SK-N-SH treated with all-trans-retinoic acid at 6 μM for 48 hours (cell line): ENCODE measurements around the gene ZNF215.
A peak's percentile ranks its signal among the peaks of the same experiment; 100 is the strongest.

ENCODE experiments used
- ATAC-seq: fragments of 200-7000 bp; cut with Tn5 transposase; 3 replicates; pipeline ENCODE4 v1.9.1; 2020; ENCODE audit warnings: mild to moderate bottlenecking, moderate library complexity
- ARNTL ChIP-seq: fragments of 450-650 bp; formaldehyde crosslinking; IDR thresholded peaks from 2 replicates; pipeline ENCODE4 v1.5.0; 2020; ENCODE audit warnings: low read depth, mild to moderate bottlenecking, moderate library complexity, borderline replicate concordance
- BACH2 ChIP-seq: fragments of 250-450 bp; sonication (Bioruptor Pico); IDR thresholded peaks from 2 replicates; pipeline ENCODE4 v1.9.0; 2021; ENCODE audit warnings: mild to moderate bottlenecking, borderline replicate concordance
- ESRRG ChIP-seq: fragments of 250-450 bp; sonication (Bioruptor Pico); IDR thresholded peaks from 2 replicates; pipeline ENCODE4 v1.6.1; 2021; ENCODE audit warnings: mild to moderate bottlenecking
- POU6F1 ChIP-seq: fragments of 250-450 bp; sonication (Bioruptor Pico); IDR thresholded peaks from 2 replicates; pipeline ENCODE4 v1.8.0; 2021; ENCODE audit warnings: low read depth, mild to moderate bottlenecking, moderate library complexity, borderline replicate concordance
- PPARA ChIP-seq: fragments of 250-450 bp; sonication (Bioruptor Pico); IDR thresholded peaks from 2 replicates; pipeline ENCODE4 v1.5.0; 2020; ENCODE audit warnings: mild to moderate bottlenecking, borderline replicate concordance
- RARB ChIP-seq: fragments of 250-450 bp; sonication (Bioruptor Pico); IDR thresholded peaks from 2 replicates; pipeline ENCODE4 v1.8.0; 2021; ENCODE audit warnings: mild to moderate bottlenecking, moderate library complexity
- SNAI2 ChIP-seq: fragments of 250-450 bp; sonication (Bioruptor Pico); IDR thresholded peaks from 2 replicates; pipeline ENCODE4 v1.5.0; 2020; ENCODE audit warnings: mild to moderate bottlenecking, moderate library complexity
- TOX ChIP-seq: fragments of 250-450 bp; sonication (Bioruptor Pico); IDR thresholded peaks from 2 replicates; pipeline ENCODE4 v1.8.0; 2021; ENCODE audit warnings: mild to moderate bottlenecking, moderate library complexity, borderline replicate concordance
- ZC3H10 ChIP-seq: fragments of 250-450 bp; sonication (Bioruptor Pico); IDR thresholded peaks from 2 replicates; pipeline ENCODE4 v1.5.1; 2021; ENCODE audit warnings: mild to moderate bottlenecking, moderate library complexity
- ZNF8 ChIP-seq: fragments of 450-650 bp; formaldehyde crosslinking; IDR thresholded peaks from 2 replicates; pipeline ENCODE4 v1.5.0; 2020; ENCODE audit warnings: mild to moderate bottlenecking, moderate library complexity

Gene ZNF215

DNA sequence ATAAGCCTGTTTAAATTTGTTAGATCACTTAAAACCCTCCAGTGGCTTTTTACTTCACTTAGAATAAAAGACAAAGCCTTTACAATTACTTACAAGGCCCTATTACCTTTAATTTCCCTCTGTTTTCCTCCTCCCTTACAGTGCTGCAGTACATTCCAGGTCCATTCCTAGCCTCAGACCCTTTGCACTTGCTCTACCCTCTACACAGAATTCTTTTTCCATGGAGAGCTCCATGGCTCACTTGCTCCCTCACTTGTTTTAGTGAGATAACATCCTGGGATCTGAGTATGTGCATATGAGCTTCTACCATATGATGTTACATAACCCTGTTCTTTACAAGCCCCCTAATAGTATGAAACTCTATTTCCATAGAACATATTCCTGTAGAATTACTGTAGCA lies 69.5 kb downstream of the ZNF215 start (continued):
- no peak for TF ChIP-seq PPARA (CRISPR knock-in tag)
- no peak for TF ChIP-seq ESRRG (CRISPR knock-in tag)
- no peak for TF ChIP-seq TOX (CRISPR knock-in tag)
- TF ChIP-seq RARB (CRISPR knock-in tag), result no peak

DNA sequence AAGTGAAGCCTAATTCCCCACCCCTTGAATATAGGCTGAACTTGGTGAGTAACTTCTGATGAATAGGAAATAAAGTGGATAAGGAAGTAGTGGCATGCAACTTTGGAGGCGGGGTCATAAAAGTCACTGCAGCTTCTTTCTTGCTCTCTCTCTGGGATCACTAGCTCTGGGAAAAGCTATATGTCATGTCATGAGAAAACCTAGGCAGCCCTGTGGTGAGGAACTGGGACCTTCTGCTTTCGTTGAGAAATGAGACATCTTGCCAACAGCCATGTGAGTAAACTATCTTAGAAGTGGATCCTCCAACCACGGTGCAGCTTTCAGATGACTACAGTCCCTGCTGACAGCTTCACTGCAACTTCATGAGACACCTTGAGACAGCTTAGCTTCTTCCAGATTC lies 78.3 kb downstream of the ZNF215 start:
- ATAC-seq, result peak; percentile 46; the same call in 2 of the 3 replicates
- TF ChIP-seq ZC3H10 (CRISPR knock-in tag), result no peak
- TF ChIP-seq BACH2 (CRISPR knock-in tag), result no peak
- no peak for TF ChIP-seq RARB (CRISPR knock-in tag)
- no peak for TF ChIP-seq ARNTL (CRISPR knock-in tag)
- no peak for TF ChIP-seq ZNF8
- TF ChIP-seq SNAI2 (CRISPR knock-in tag), result no peak
- TF ChIP-seq POU6F1 (CRISPR knock-in tag), result no peak
- TF ChIP-seq, all 23 proteins: peak for 0
